Measurements from ENCODE around the gene LRRC73.

- TF ChIP-seq, protein P1, sequence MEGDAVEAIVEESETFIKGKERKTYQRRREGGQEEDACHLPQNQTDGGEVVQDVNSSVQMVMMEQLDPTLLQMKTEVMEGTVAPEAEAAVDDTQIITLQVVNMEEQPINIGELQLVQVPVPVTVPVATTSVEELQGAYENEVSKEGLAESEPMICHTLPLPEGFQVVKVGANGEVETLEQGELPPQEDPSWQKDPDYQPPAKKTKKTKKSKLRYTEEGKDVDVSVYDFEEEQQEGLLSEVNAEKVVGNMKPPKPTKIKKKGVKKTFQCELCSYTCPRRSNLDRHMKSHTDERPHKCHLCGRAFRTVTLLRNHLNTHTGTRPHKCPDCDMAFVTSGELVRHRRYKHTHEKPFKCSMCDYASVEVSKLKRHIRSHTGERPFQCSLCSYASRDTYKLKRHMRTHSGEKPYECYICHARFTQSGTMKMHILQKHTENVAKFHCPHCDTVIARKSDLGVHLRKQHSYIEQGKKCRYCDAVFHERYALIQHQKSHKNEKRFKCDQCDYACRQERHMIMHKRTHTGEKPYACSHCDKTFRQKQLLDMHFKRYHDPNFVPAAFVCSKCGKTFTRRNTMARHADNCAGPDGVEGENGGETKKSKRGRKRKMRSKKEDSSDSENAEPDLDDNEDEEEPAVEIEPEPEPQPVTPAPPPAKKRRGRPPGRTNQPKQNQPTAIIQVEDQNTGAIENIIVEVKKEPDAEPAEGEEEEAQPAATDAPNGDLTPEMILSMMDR (IDR thresholded peaks at IDR 0.05): no peak
- no peak for TF ChIP-seq POLR2A (IDR thresholded peaks at IDR 0.05)
Measured at GRCh38 chr6:43521836-43522235, 11.7 kb upstream of the LRRC73 start.
